Heart left ventricle (tissue), 13 donors: ENCODE measurements around the gene SZRD1.

Experiments
- CTCF ChIP-seq, 12 donors: fragments of 200-600 bp; sonication (generic) in 4 of 12; IDR thresholded peaks; one replicate each; pipeline versions ENCODE4 v1.5.0 to v1.8.0; 2018 to 2022; ENCODE audit warnings: antibody characterized with exemption in 12 of 12, mild to moderate bottlenecking in 5 of 12
- POLR2A ChIP-seq, 2 donors: fragments of 450-650 bp; IDR thresholded peaks; one replicate each; pipeline ENCODE4 v1.6.1; 2017; ENCODE audit warnings: antibody characterized with exemption in 2 of 2, mild to moderate bottlenecking in 2 of 2, moderate library complexity in 2 of 2
- donor health status: ischemic (EF 13 %, LVEDD 7.1; RV severe dilation, severe dysfunction).
- donor health status: DM: no; HTN: yes; CAD: no.
- donor health status: DM: no; HTN: no; CAD: no.
- donor health status: ischemic (EF 25% LVEDD 6.9; RV normal size, moderate dysfunction).
- donor health status: ischemic (EF 25% LVEDD 5.7; RV mildly dilated, moderate dysfunction).
- donor health status: ischemic (EF 35%, LVEDD 5.7; RV mildly dilated, moderate dysfunction).
- donor health status: nonischemic (EF 11% LVEDD 7.7; RV severe dilation, severe dysfunction).
- donor health status: DM: yes; HTN: yes; CAD: no.
- donor health status: PGD.
- donor health status: ischemic (EF 29% LVEDD 5.4; RV normal size, mild dysfunction).
- donor health status: nonischemic (EF 23%, LVEDD 6.1; RV moderate dilation, normal function).

- no peak for TF ChIP-seq POLR2A (IDR thresholded peaks at IDR 0.05)
- no peak for TF ChIP-seq CTCF (IDR thresholded peaks at IDR 0.05)
Measured at GRCh38 chr1:16421201-16421600, 54.2 kb downstream of the SZRD1 start.
